Measurements from ENCODE around the gene RASA3.
"Not testable (repeated sequence)": the region's sequence is repeated elsewhere in the genome, so short reads cannot be mapped to it uniquely, and the experiment has no call there.

The RASA3 gene

GRCh38 chr13:114110091-114110829 lies 22.2 kb downstream of the RASA3 start:
- peak; percentile 46 for DNase-seq

- no peak for DNase-seq
Measured at GRCh38 chr13:114109641-114110041, 22.8 kb downstream of the RASA3 start.

- no peak for DNase-seq
Measured at GRCh38 chr13:114108894-114109293, 23.5 kb downstream of the RASA3 start.

GRCh38 chr13:114108141-114108761 lies 24.2 kb downstream of the RASA3 start:
- DNase-seq: no peak

GRCh38 chr13:114107686-114108081 lies 24.7 kb downstream of the RASA3 start:
- no peak for DNase-seq

GRCh38 chr13:114106991-114107685 lies 25.3 kb downstream of the RASA3 start:
- DNase-seq: no peak

- no peak for DNase-seq
Measured at GRCh38 chr13:114106526-114106925, 25.9 kb downstream of the RASA3 start.

- DNase-seq: no peak
Measured at GRCh38 chr13:114105521-114106225, 26.8 kb downstream of the RASA3 start.

- no peak for DNase-seq
Measured at GRCh38 chr13:114104655-114105520, 27.5 kb downstream of the RASA3 start.

- no peak for DNase-seq
Measured at GRCh38 chr13:114103801-114104654, 28.4 kb downstream of the RASA3 start.

- not testable (repeated sequence) for DNase-seq
Measured at GRCh38 chr13:114103289-114103621, 29.2 kb downstream of the RASA3 start.

- DNase-seq: no peak
Measured at GRCh38 chr13:114102521-114103288, 29.7 kb downstream of the RASA3 start.

- no peak for DNase-seq
Measured at GRCh38 chr13:114102131-114102520, 30.3 kb downstream of the RASA3 start.

- DNase-seq: no peak
Measured at GRCh38 chr13:114101358-114102130, 30.9 kb downstream of the RASA3 start.

- DNase-seq: no peak
Measured at GRCh38 chr13:114100446-114101357, 31.7 kb downstream of the RASA3 start.

GRCh38 chr13:114099918-114100445 lies 32.4 kb downstream of the RASA3 start:
- no peak for DNase-seq

- DNase-seq: no peak
Measured at GRCh38 chr13:114099191-114099590, 33.2 kb downstream of the RASA3 start.

GRCh38 chr13:114098689-114099056 lies 33.8 kb downstream of the RASA3 start:
- DNase-seq: not testable (repeated sequence)

Data from activated T-cell treated with anti-CD3 and anti-CD28 coated beads for 4 hours (primary cell).